Right atrium auricular region (tissue), 2 donors: ENCODE data around the gene PDE4B. TPM values are rescaled to one million over a fixed set of nuclear protein-coding genes. Genes with fewer than 3 reads are reported as not detected.
A peak's percentile ranks its signal among the peaks of the same experiment; 100 is the strongest.

Experiments
- DNase-seq: peaks from one replicate; pipeline ENCODE4 v3.0.0-alpha.2; 2019; ENCODE audit warnings: low spot score
- H3K27ac ChIP-seq, 2 donors: fragments of 200-600 bp; sonication (generic); 1 replicate in 1 of 2; 2 replicates in 1 of 2; pipeline ENCODE4 v1.5.1; 2016 to 2019
- H3K27me3 ChIP-seq, 2 donors: fragments of 200-600 bp; sonication (generic); one replicate each; pipeline versions ENCODE4 v1.5.1 to v1.6.0; 2017 to 2019
- H3K36me3 ChIP-seq: fragments of 200-600 bp; sonication (generic); one replicate; pipeline ENCODE4 v1.5.1; 2016
- H3K4me1 ChIP-seq, 2 donors: fragments of 200-600 bp; sonication (generic); one replicate each; pipeline versions ENCODE4 v1.5.1 to v1.6.0; 2017 to 2019
- H3K4me3 ChIP-seq, 2 donors: fragments of 200-600 bp; sonication (generic); 1 replicate in 1 of 2; 2 replicates in 1 of 2; pipeline ENCODE4 v1.5.1; 2017 to 2019; ENCODE audit warnings: mild to moderate bottlenecking in 1 of 2, moderate library complexity in 1 of 2
- H3K9me3 ChIP-seq, 2 donors: fragments of 200-600 bp; sonication (generic); one replicate each; pipeline ENCODE4 v1.5.1; 2019
- CTCF ChIP-seq, 2 donors: fragments of 200-600 bp; sonication (generic); IDR thresholded peaks; one replicate each; pipeline ENCODE4 v1.5.1; 2019; ENCODE audit warnings: antibody characterized with exemption in 2 of 2
- total RNA-seq, 2 donors: library from RNA; depleted of rRNA; stranded (reverse); fragments of >200 nt; gene quantifications; one replicate each; pipeline ENCODE4 v1.1.0, GENCODE V29; 2016

The PDE4B gene
- total RNA-seq, 2 donors from 2014 or later, result 16.0 to 27.7 TPM

- Histone ChIP-seq H3K4me1 (peaks cover 0 to 62% of the 10 kb centered on the region in 2 donors), H3K27me3 (no peaks in the 10 kb centered on the region), H3K27ac (peak overlapping the region in 1 of 2 donors; percentile 12), H3K9me3 (no peaks in the 10 kb centered on the region), H3K36me3 (no peaks in the 10 kb centered on the region), H3K4me3 (no peak overlapping the region)
- no peak for TF ChIP-seq CTCF (IDR thresholded peaks at IDR 0.05)
- no peak for DNase-seq
Measured at GRCh38 chr1:66346057-66346795, 553.5 kb downstream of the PDE4B start.

DNA sequence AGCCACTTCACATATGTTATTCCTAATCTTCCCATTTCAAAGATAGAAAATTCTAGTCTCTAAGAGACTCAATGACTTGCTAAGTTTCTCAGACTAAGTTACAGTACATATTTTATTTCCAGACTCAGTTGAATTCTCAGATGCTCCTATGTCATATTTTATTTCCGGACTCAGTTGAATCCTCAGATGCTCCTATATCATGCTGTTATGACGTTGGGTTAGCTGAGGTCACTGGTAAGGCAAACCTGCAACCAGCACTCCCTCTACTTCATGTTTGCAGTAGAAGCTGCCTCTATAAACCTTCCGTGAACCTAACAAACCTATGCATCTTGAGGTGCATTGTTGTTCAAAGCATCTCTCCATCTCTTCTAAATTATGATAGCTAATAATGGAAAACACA is 554.2 kb downstream of the PDE4B start:
- Histone ChIP-seq H3K27me3 (no peaks in the 10 kb centered on the region), H3K9me3 (no peaks in the 10 kb centered on the region), H3K36me3 (no peaks in the 10 kb centered on the region), H3K27ac (peak overlapping the region in 1 of 2 donors; percentile 12), H3K4me3 (no peak overlapping the region), H3K4me1 (peaks cover 0 to 68% of the 10 kb centered on the region in 2 donors)
- no peak for TF ChIP-seq CTCF (IDR thresholded peaks at IDR 0.05)
- DNase-seq, result no peak

- Histone ChIP-seq H3K4me3 (no peak overlapping the region), H3K9me3 (no peaks in the 10 kb centered on the region), H3K36me3 (no peaks in the 10 kb centered on the region), H3K27me3 (no peaks in the 10 kb centered on the region), H3K27ac (peak overlapping the region; percentile 23 to 69), H3K4me1 (peaks cover 0 to 75% of the 10 kb centered on the region in 2 donors)
- DNase-seq, result no peak
- no peak for TF ChIP-seq CTCF (IDR thresholded peaks at IDR 0.05)
Measured at GRCh38 chr1:66348776-66349175, 556.1 kb downstream of the PDE4B start.

GRCh38 chr1:66349242-66349641 is 556.5 kb downstream of the PDE4B start:
- no peaks in the 10 kb centered on the region for H3K27me3 ChIP-seq
- no peak overlapping the region for H3K4me3 ChIP-seq
- DNase-seq, result no peak
- peak overlapping the region; percentile 68 to 69 for H3K27ac ChIP-seq
- no peaks in the 10 kb centered on the region for H3K36me3 ChIP-seq
- TF ChIP-seq CTCF (IDR thresholded peaks at IDR 0.05), result no peak
- H3K4me1 ChIP-seq, result peaks cover 0 to 75% of the 10 kb centered on the region in 2 donors
- H3K9me3 ChIP-seq, result no peaks in the 10 kb centered on the region

DNA sequence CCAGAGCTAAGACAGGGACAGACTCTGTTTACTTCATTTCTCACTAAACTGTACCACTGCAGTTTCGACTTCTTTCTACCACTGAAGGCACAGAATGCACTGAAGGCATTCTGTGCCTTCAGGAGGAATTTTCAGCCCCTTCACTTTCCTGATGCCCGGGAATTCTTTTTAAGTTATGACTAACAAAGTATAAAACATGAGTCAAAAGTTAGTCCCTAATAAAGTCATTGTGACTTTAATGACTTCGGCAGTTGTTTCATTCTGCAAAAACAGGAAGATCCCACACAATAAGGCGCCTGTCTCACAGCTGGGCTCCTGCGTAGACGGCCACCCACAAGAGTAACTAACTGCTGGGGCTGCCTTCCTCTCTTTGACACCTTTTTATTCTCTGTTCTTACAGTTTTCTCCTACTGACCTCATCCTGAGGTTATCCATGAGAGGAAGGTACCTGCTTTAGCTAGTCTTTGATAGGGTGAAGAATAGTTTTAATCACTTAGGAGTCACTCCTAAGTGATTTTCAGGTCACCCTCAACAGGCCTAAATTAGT is 557.4 kb downstream of the PDE4B start:
- no peak for TF ChIP-seq CTCF (IDR thresholded peaks at IDR 0.05)
- H3K36me3 ChIP-seq, result no peaks in the 10 kb centered on the region
- no peaks in the 10 kb centered on the region for H3K9me3 ChIP-seq
- peak overlapping the region; percentile 68 to 69 for H3K27ac ChIP-seq
- H3K27me3 ChIP-seq, result no peaks in the 10 kb centered on the region
- DNase-seq, result no peak
- H3K4me3 ChIP-seq, result no peak overlapping the region
- peaks cover 0 to 74% of the 10 kb centered on the region in 2 donors for H3K4me1 ChIP-seq
